ENCODE data around the gene ATP2B3.

Gene ATP2B3

GRCh38 chrX:153560000-153560399 is 42.6 kb downstream of the ATP2B3 start:
- Histone ChIP-seq H3K36me3 (ENCODE audit: low read length) (no peaks in the 10 kb centered on the region), H3K9me2 (replicated peaks; ENCODE audit: insufficient read depth, low read length) (no peaks in the 10 kb centered on the region), H2AFZ (ENCODE audit: low read depth, low read length, severe bottlenecking) (no peak overlapping the region), H3K27me3 (ENCODE audit: low read length) (no peaks in the 10 kb centered on the region), H3F3A (ENCODE audit: insufficient read depth) (no peaks in the 10 kb centered on the region), H3K4me2 (ENCODE audit: low read depth, low read length, poor library complexity, severe bottlenecking) (no peak overlapping the region), H3K9ac (ENCODE audit: low read length) (no peak overlapping the region), H3K9me3 (ENCODE audit: insufficient read depth, low read length) (no peaks in the 10 kb centered on the region), H3K27ac (ENCODE audit: low read depth, low read length) (no peak overlapping the region), H3K79me2 (ENCODE audit: insufficient read depth, low read length) (no peaks in the 10 kb centered on the region), H3K4me3 (ENCODE audit: insufficient read depth, low read length, poor library complexity, severe bottlenecking) (no peak overlapping the region), H4K20me1 (ENCODE audit: low read depth, low read length) (no peaks in the 10 kb centered on the region)
- no peak for TF ChIP-seq EZH2phosphoT487 (conservative IDR thresholded peaks at IDR 0.05; ENCODE audit: low read length)
- TF ChIP-seq CTCF (IDR thresholded peaks at IDR 0.05; ENCODE audit: insufficient read depth, low read length, poor library complexity, severe bottlenecking) = no peak

GRCh38 chrX:153560466-153560865 is 43.0 kb downstream of the ATP2B3 start:
- no peaks in the 10 kb centered on the region for H3K36me3 ChIP-seq (ENCODE audit: low read length)
- H3K9me2 ChIP-seq (replicated peaks; ENCODE audit: insufficient read depth, low read length) = no peaks in the 10 kb centered on the region
- H2AFZ ChIP-seq (ENCODE audit: low read depth, low read length, severe bottlenecking) = no peak overlapping the region
- no peak for TF ChIP-seq CTCF (IDR thresholded peaks at IDR 0.05; ENCODE audit: insufficient read depth, low read length, poor library complexity, severe bottlenecking)
- no peak for TF ChIP-seq EZH2phosphoT487 (conservative IDR thresholded peaks at IDR 0.05; ENCODE audit: low read length)
- no peaks in the 10 kb centered on the region for H3K27me3 ChIP-seq (ENCODE audit: low read length)
- no peaks in the 10 kb centered on the region for H3K9me3 ChIP-seq (ENCODE audit: insufficient read depth, low read length)
- H3K79me2 ChIP-seq (ENCODE audit: insufficient read depth, low read length) = no peaks in the 10 kb centered on the region
- no peaks in the 10 kb centered on the region for H3F3A ChIP-seq (ENCODE audit: insufficient read depth)
- H4K20me1 ChIP-seq (ENCODE audit: low read depth, low read length) = no peaks in the 10 kb centered on the region
- H3K27ac ChIP-seq (ENCODE audit: low read depth, low read length) = no peak overlapping the region
- no peak overlapping the region for H3K4me2 ChIP-seq (ENCODE audit: low read depth, low read length, poor library complexity, severe bottlenecking)
- no peak overlapping the region for H3K4me3 ChIP-seq (ENCODE audit: insufficient read depth, low read length, poor library complexity, severe bottlenecking)
- no peak overlapping the region for H3K9ac ChIP-seq (ENCODE audit: low read length)

GRCh38 chrX:153561337-153561736 is 43.9 kb downstream of the ATP2B3 start:
- H3K9me2 ChIP-seq (replicated peaks; ENCODE audit: insufficient read depth, low read length) = no peaks in the 10 kb centered on the region
- no peak overlapping the region for H3K4me2 ChIP-seq (ENCODE audit: low read depth, low read length, poor library complexity, severe bottlenecking)
- no peaks in the 10 kb centered on the region for H3K79me2 ChIP-seq (ENCODE audit: insufficient read depth, low read length)
- H3K9me3 ChIP-seq (ENCODE audit: insufficient read depth, low read length) = no peaks in the 10 kb centered on the region
- H3K4me3 ChIP-seq (ENCODE audit: insufficient read depth, low read length, poor library complexity, severe bottlenecking) = no peak overlapping the region
- no peaks in the 10 kb centered on the region for H3K36me3 ChIP-seq (ENCODE audit: low read length)
- H2AFZ ChIP-seq (ENCODE audit: low read depth, low read length, severe bottlenecking) = no peak overlapping the region
- no peak overlapping the region for H3K27ac ChIP-seq (ENCODE audit: low read depth, low read length)
- TF ChIP-seq EZH2phosphoT487 (conservative IDR thresholded peaks at IDR 0.05; ENCODE audit: low read length) (no peak), CTCF (IDR thresholded peaks at IDR 0.05; ENCODE audit: insufficient read depth, low read length, poor library complexity, severe bottlenecking) (no peak)
- no peaks in the 10 kb centered on the region for H3K27me3 ChIP-seq (ENCODE audit: low read length)
- H3F3A ChIP-seq (ENCODE audit: insufficient read depth) = no peaks in the 10 kb centered on the region
- H3K9ac ChIP-seq (ENCODE audit: low read length) = no peak overlapping the region
- H4K20me1 ChIP-seq (ENCODE audit: low read depth, low read length) = no peaks in the 10 kb centered on the region

Data from SU-DHL-6 (cell line).